PC-9 (cell line): ENCODE data around the gene ARHGAP24.

Experiments
- EZH2 ChIP-seq: fragments of 200-600 bp; sonication (generic); IDR thresholded peaks from 2 replicates; pipeline ENCODE4 v1.8.0; 2017; ENCODE audit warnings: antibody characterized with exemption, low read depth
- TF ChIP-seq, protein P1 (sequence below): fragments of 200-600 bp; sonication (generic); conservative IDR thresholded peaks from 2 replicates; pipeline ENCODE4 v1.6.1; 2017; ENCODE audit warnings: mixed run types, antibody characterized with exemption, mild to moderate bottlenecking, moderate library complexity

DNA sequence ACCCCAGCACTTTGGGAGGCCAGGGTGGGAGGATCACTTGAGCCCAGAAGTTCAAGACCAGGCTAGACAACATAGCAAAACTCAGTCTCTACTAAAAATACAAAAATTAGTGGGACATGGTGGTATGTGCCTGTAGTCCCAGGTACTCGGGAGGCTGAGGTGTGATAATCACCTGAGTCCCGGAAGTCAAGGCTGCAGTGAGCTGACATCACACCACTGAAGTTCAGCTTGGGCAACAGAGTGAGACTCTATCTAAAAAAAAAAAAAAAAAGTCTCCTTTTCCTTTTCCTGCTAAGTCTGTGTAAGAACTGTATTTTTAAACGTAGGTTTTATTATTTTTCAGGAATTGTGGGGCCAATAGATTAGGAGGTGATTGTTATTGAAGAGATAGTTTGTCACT is 356.7 kb downstream of the ARHGAP24 start:
- TF ChIP-seq, protein P1, sequence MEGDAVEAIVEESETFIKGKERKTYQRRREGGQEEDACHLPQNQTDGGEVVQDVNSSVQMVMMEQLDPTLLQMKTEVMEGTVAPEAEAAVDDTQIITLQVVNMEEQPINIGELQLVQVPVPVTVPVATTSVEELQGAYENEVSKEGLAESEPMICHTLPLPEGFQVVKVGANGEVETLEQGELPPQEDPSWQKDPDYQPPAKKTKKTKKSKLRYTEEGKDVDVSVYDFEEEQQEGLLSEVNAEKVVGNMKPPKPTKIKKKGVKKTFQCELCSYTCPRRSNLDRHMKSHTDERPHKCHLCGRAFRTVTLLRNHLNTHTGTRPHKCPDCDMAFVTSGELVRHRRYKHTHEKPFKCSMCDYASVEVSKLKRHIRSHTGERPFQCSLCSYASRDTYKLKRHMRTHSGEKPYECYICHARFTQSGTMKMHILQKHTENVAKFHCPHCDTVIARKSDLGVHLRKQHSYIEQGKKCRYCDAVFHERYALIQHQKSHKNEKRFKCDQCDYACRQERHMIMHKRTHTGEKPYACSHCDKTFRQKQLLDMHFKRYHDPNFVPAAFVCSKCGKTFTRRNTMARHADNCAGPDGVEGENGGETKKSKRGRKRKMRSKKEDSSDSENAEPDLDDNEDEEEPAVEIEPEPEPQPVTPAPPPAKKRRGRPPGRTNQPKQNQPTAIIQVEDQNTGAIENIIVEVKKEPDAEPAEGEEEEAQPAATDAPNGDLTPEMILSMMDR, result no peak
- no peak for TF ChIP-seq EZH2
